Measurements from ENCODE around the gene ADM2. TPM values are rescaled to one million over a fixed set of nuclear protein-coding genes. Genes with fewer than 3 reads are reported as not detected.

Gene ADM2
- total RNA-seq, 1 experiment from 2014 or later: 3.2 TPM

GRCh38 chr22:50523806-50524675, 42.7 kb downstream of the ADM2 start:
- peak overlapping the region; percentile 86 for H3K4me3 ChIP-seq (ENCODE audit: insufficient read depth, low read depth, low read length)
- peaks cover 5% of the 10 kb centered on the region for H3K36me3 ChIP-seq (replicated peaks; ENCODE audit: control insufficient read depth, insufficient read depth, low read length)
- H3K27me3 ChIP-seq (ENCODE audit: control insufficient read depth, insufficient read depth, low read length): peaks cover 23% of the 10 kb centered on the region
- peak; percentile 63 for DNase-seq

- peaks cover 5% of the 10 kb centered on the region for H3K36me3 ChIP-seq (replicated peaks; ENCODE audit: control insufficient read depth, insufficient read depth, low read length)
- peak; percentile 78 for DNase-seq
- H3K27me3 ChIP-seq (ENCODE audit: control insufficient read depth, insufficient read depth, low read length): peaks cover 29% of the 10 kb centered on the region
- peak overlapping the region; percentile 86 for H3K4me3 ChIP-seq (ENCODE audit: insufficient read depth, low read depth, low read length)
Observed at GRCh38 chr22:50524676-50525103, 43.3 kb downstream of the ADM2 start.

GRCh38 chr22:50525104-50525857, 43.9 kb downstream of the ADM2 start, which contains the start of gene SCO2:
SCO2 (minus strand) TSS chr22:50525598; CDS start chr22:50524411, 1,187 bp downstream.
- Histone ChIP-seq H3K27me3 (ENCODE audit: control insufficient read depth, insufficient read depth, low read length) (peaks cover 35% of the 10 kb centered on the region), H3K4me3 (ENCODE audit: insufficient read depth, low read depth, low read length) (peak within 1 kb of the TSS; percentile 86), H3K36me3 (replicated peaks; ENCODE audit: control insufficient read depth, insufficient read depth, low read length) (peaks cover 5% of the 10 kb centered on the region)
- peak; percentile 100 for DNase-seq

DNA sequence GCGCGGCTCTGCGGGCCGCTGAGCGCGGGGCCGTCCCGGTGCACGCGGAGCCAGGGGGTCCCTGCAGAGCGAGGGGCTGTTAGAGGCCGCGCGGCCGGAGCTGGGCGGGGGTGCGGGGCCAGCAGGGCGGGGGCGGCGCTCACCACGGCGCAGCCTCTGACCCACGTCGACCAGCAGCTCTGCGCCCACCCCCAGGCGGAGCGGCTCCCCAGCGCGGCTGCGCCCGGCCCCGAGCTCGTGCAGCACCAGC, 44.4 kb downstream of the ADM2 start:
- peaks cover 5% of the 10 kb centered on the region for H3K36me3 ChIP-seq (replicated peaks; ENCODE audit: control insufficient read depth, insufficient read depth, low read length)
- DNase-seq: no peak
- peak overlapping the region; percentile 86 for H3K4me3 ChIP-seq (ENCODE audit: insufficient read depth, low read depth, low read length)
- H3K27me3 ChIP-seq (ENCODE audit: control insufficient read depth, insufficient read depth, low read length): peaks cover 40% of the 10 kb centered on the region

GRCh38 chr22:50526108-50526833, 44.9 kb downstream of the ADM2 start:
- Histone ChIP-seq H3K36me3 (replicated peaks; ENCODE audit: control insufficient read depth, insufficient read depth, low read length) (peaks cover 5% of the 10 kb centered on the region), H3K4me3 (ENCODE audit: insufficient read depth, low read depth, low read length) (peak overlapping the region; percentile 86), H3K27me3 (ENCODE audit: control insufficient read depth, insufficient read depth, low read length) (peaks cover 45% of the 10 kb centered on the region)
- peak; percentile 97 for DNase-seq

GRCh38 chr22:50526834-50527801, 45.8 kb downstream of the ADM2 start:
- peak; percentile 93 for DNase-seq
- peaks cover 5% of the 10 kb centered on the region for H3K36me3 ChIP-seq (replicated peaks; ENCODE audit: control insufficient read depth, insufficient read depth, low read length)
- peak overlapping the region; percentile 86 for H3K4me3 ChIP-seq (ENCODE audit: insufficient read depth, low read depth, low read length)
- peaks cover 54% of the 10 kb centered on the region for H3K27me3 ChIP-seq (ENCODE audit: control insufficient read depth, insufficient read depth, low read length)

DNA sequence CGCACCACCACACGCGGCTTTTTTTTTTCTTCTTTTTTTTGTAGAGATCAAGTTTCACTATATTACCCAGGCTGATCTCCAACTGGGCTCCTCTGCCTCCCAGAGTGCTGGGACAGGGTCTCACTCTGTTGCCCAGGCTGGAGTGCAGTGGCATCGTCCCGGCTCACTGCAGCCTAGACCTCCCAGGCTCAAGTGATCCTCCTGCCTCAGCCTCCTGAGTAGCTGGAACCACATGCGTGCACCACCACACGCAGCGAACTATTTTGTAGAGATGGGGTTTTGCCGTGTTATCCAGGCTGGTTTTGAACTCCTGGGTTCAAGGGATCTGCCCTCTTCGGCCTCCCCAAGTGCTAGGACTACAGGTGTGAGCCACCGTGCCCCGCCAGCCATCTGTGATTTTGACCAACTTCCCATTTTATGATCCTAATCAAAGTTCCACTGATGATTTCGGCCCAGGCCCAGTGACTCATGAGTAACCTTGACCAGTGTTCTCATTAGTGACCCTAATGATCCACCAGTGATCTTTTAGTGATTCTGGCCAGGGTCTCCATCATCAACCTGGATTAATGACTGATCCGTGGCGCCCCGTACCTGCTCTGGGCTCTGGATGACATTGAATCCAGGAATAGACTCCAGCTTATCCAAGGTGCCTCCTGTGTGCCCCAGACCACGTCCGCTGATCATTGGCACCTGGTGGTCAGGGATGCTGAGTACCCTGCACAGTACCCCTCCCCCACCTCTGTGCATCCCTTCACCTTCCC, 46.8 kb downstream of the ADM2 start:
- Histone ChIP-seq H3K36me3 (replicated peaks; ENCODE audit: control insufficient read depth, insufficient read depth, low read length) (peaks cover 2% of the 10 kb centered on the region), H3K4me3 (ENCODE audit: insufficient read depth, low read depth, low read length) (no peak overlapping the region), H3K27me3 (ENCODE audit: control insufficient read depth, insufficient read depth, low read length) (peaks cover 62% of the 10 kb centered on the region)
- DNase-seq: no peak

DNA sequence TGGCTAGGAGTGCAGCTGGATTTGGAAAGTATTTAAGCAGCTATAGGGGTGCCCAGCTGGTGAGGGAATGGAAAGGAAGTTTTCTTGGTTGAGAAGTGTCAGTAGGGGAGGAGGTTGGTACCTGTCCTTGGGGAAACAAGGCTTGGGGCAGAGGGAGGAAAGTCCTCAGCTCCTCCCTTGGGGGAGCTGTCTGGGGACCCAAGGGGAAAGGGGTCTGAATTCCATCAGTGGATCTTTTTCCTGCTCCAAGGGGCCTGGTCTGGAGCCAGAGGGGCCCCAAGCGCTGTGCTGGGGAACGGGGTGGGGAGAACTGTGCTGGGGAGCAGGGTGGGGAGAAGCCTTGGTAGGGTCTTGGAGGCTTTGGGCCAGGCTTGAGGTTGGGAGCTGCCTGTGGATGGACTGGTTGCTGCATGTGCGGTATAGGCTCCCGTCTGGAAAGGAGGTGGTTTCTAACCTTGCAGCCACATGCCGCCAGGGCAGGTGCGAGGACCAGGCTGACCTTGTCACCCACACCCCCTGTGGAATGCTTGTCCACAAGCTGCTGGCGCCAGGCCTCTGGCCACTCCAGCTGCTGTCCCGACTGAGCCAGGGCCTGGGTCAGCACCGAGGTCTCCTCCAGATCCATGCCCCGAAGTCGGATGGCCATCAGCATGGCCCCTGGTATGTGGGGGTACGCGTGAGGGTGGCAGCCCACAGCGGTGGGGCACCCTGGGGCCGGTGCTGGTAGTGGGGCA, 47.5 kb downstream of the ADM2 start:
- H3K4me3 ChIP-seq (ENCODE audit: insufficient read depth, low read depth, low read length): no peak overlapping the region
- peak; percentile 73 for DNase-seq
- H3K36me3 ChIP-seq (replicated peaks; ENCODE audit: control insufficient read depth, insufficient read depth, low read length): no peaks in the 10 kb centered on the region; the same call in 1 of the 2 replicates
- peaks cover 64% of the 10 kb centered on the region for H3K27me3 ChIP-seq (ENCODE audit: control insufficient read depth, insufficient read depth, low read length)

DNA sequence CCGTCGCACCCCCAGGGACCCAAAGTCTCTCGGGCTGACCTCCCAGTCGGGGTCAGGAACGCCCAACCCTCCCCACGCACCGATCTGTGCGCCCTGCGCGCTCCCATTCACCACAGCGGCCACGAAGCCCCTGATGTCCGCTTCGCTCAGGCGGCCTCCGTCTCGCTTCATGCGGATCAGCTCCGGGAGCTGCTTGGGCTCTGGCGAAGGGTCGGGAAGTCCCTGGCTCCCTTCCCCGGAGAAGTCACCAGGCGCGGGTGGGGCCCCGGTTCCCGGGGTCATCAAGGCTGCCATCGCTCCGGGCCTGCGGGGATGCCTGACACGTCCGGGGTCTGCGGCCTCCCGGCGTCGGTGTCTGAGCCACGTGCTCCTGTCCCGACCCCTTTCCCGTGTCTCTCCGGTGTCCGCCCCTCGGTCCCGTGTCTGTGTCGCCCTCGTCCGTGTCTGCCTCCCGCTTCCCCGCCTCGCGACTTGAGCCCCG, 48.1 kb downstream of the ADM2 start:
- peak overlapping the region; percentile 16 for H3K4me3 ChIP-seq (ENCODE audit: insufficient read depth, low read depth, low read length)

DNA sequence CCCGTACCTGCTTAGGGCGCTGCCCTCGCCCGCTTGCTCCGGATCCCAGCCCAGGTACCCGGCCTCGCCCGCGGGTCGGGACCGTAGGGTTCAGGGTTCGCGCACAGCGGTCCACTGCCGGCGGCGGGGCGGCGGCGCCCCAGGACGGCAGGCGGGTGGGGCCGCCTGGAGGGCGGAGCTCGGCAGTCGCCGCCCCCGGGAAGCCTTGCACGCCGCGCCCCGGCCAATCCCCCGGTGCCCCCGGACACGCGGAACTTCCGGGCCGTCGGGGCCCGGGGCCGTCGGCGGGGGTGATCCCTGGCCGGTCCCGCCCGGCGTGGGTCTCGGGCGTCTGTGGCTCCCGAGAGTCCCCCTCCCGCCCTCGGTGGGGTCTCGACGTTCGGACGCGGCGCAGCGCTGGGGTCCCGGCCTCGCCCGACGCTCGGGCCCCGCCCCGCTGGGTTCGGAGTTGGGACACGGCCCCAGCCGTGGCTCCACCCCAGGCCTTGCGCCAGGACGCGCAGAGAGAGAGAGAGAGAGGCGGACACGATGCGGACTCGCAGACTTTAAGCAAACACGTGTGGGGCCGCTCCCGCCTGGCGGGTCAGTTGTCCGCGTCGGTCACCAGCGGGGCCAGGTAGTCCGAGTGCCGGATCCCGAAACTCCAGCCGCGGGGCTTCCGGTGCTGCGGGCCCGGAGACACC, 48.7 kb downstream of the ADM2 start, which contains the start of gene TYMP:
TSS of gene TYMP (minus strand) at position 116 of the 683 bp plus-strand sequence. CDS start 303 bp downstream, outside the sequence.
- DNase-seq: peak; percentile 87
- Histone ChIP-seq H3K36me3 (replicated peaks; ENCODE audit: control insufficient read depth, insufficient read depth, low read length) (no peaks in the 10 kb centered on the region), H3K4me3 (ENCODE audit: insufficient read depth, low read depth, low read length) (peak within 1 kb of the TSS; percentile 50), H3K27me3 (ENCODE audit: control insufficient read depth, insufficient read depth, low read length) (peaks cover 64% of the 10 kb centered on the region)

More for the DNA sequence above, 48.1 kb downstream of the ADM2 start:
- Histone ChIP-seq H3K27me3 (ENCODE audit: control insufficient read depth, insufficient read depth, low read length) (peaks cover 64% of the 10 kb centered on the region), H3K36me3 (replicated peaks; ENCODE audit: control insufficient read depth, insufficient read depth, low read length) (no peaks in the 10 kb centered on the region)
- DNase-seq: peak; percentile 83

GRCh38 chr22:50530580-50530876, 49.2 kb downstream of the ADM2 start:
- DNase-seq: no peak

GRCh38 chr22:50530877-50531545, 49.7 kb downstream of the ADM2 start:
- Histone ChIP-seq H3K36me3 (replicated peaks; ENCODE audit: control insufficient read depth, insufficient read depth, low read length) (no peaks in the 10 kb centered on the region), H3K27me3 (ENCODE audit: control insufficient read depth, insufficient read depth, low read length) (peaks cover 64% of the 10 kb centered on the region), H3K4me3 (ENCODE audit: insufficient read depth, low read depth, low read length) (peak overlapping the region; percentile 50)
- peak; percentile 94 for DNase-seq

More at GRCh38 chr22:50530580-50530876, 49.2 kb downstream of the ADM2 start:
- Histone ChIP-seq H3K36me3 (replicated peaks; ENCODE audit: control insufficient read depth, insufficient read depth, low read length) (no peaks in the 10 kb centered on the region), H3K4me3 (ENCODE audit: insufficient read depth, low read depth, low read length) (peak overlapping the region; percentile 50), H3K27me3 (ENCODE audit: control insufficient read depth, insufficient read depth, low read length) (peaks cover 64% of the 10 kb centered on the region)

Measured in H7 (cell line).